HL-60 (cell line): ENCODE data around the gene CMYA5.

Experiments
- POLR2AphosphoS5 ChIP-seq: IDR thresholded peaks from 2 replicates; pipeline ENCODE4 v1.6.1; 2012; ENCODE audit warnings: low read depth
- TF ChIP-seq, protein P1 (sequence below): IDR thresholded peaks from one replicate; pipeline ENCODE4 v1.5.1; 2011; ENCODE audit warnings: low read length, control low read depth, inconsistent platforms; ENCODE audit not compliant: insufficient read depth
- TF ChIP-seq, protein P2 (sequence below): IDR thresholded peaks from 2 replicates; pipeline ENCODE4 v1.6.1; 2012; ENCODE audit warnings: low read depth; ENCODE audit not compliant: insufficient replicate concordance

DNA sequence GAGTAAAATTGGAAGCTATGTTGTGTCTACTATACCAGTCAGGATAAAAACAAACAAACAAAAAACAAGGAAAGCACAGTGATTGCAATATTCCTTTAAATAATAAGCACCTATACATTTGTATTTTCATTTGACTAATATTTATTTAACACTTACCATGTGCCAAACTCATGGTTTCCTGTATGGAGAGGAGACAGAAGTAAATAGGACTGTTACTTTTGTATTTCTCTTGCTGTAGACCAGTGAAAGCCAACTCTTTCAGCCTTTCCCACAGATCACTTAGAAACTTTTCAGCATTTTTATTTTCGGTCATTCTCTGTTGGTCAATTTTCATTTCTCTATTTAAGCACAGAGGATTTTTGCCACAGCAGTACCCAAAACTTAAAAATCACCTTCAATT is 4.5 kb downstream of the CMYA5 start:
- TF ChIP-seq, protein P1, sequence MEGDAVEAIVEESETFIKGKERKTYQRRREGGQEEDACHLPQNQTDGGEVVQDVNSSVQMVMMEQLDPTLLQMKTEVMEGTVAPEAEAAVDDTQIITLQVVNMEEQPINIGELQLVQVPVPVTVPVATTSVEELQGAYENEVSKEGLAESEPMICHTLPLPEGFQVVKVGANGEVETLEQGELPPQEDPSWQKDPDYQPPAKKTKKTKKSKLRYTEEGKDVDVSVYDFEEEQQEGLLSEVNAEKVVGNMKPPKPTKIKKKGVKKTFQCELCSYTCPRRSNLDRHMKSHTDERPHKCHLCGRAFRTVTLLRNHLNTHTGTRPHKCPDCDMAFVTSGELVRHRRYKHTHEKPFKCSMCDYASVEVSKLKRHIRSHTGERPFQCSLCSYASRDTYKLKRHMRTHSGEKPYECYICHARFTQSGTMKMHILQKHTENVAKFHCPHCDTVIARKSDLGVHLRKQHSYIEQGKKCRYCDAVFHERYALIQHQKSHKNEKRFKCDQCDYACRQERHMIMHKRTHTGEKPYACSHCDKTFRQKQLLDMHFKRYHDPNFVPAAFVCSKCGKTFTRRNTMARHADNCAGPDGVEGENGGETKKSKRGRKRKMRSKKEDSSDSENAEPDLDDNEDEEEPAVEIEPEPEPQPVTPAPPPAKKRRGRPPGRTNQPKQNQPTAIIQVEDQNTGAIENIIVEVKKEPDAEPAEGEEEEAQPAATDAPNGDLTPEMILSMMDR, result no peak
- no peak for TF ChIP-seq POLR2AphosphoS5
- TF ChIP-seq, protein P2, sequence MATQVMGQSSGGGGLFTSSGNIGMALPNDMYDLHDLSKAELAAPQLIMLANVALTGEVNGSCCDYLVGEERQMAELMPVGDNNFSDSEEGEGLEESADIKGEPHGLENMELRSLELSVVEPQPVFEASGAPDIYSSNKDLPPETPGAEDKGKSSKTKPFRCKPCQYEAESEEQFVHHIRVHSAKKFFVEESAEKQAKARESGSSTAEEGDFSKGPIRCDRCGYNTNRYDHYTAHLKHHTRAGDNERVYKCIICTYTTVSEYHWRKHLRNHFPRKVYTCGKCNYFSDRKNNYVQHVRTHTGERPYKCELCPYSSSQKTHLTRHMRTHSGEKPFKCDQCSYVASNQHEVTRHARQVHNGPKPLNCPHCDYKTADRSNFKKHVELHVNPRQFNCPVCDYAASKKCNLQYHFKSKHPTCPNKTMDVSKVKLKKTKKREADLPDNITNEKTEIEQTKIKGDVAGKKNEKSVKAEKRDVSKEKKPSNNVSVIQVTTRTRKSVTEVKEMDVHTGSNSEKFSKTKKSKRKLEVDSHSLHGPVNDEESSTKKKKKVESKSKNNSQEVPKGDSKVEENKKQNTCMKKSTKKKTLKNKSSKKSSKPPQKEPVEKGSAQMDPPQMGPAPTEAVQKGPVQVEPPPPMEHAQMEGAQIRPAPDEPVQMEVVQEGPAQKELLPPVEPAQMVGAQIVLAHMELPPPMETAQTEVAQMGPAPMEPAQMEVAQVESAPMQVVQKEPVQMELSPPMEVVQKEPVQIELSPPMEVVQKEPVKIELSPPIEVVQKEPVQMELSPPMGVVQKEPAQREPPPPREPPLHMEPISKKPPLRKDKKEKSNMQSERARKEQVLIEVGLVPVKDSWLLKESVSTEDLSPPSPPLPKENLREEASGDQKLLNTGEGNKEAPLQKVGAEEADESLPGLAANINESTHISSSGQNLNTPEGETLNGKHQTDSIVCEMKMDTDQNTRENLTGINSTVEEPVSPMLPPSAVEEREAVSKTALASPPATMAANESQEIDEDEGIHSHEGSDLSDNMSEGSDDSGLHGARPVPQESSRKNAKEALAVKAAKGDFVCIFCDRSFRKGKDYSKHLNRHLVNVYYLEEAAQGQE, result no peak
